Hepatocyte (in vitro differentiated cells): ENCODE measurements around the gene CLMP. TPM values are rescaled to one million over a fixed set of nuclear protein-coding genes. Genes with fewer than 3 reads are reported as not detected.

Source experiments
- DNase-seq: peaks from one replicate; pipeline ENCODE4 v3.0.0-alpha.2; 2016; ENCODE audit warnings: low spot score
- H2AFZ ChIP-seq: fragments of 200-600 bp; sonication (generic); 2 replicates; pipeline ENCODE4 v1.6.0; 2016; ENCODE audit warnings: antibody characterized with exemption, mild to moderate bottlenecking
- H3K27ac ChIP-seq: fragments of 200-600 bp; sonication (generic); 2 replicates; pipeline ENCODE4 v1.5.1; 2016; ENCODE audit warnings: mild to moderate bottlenecking
- H3K27me3 ChIP-seq: fragments of 200-600 bp; sonication (generic); 2 replicates; pipeline ENCODE4 v1.6.1; 2016
- H3K36me3 ChIP-seq: fragments of 200-600 bp; sonication (generic); replicated peaks from 2 replicates; pipeline ENCODE4 v1.5.1; 2016; ENCODE audit warnings: low read depth; ENCODE audit not compliant: insufficient read depth
- H3K4me1 ChIP-seq: fragments of 200-600 bp; sonication (generic); 2 replicates; pipeline ENCODE4 v1.5.1; 2016; ENCODE audit warnings: mild to moderate bottlenecking, moderate library complexity; ENCODE audit not compliant: insufficient read depth
- H3K4me2 ChIP-seq: fragments of 200-600 bp; sonication (generic); 2 replicates; pipeline ENCODE4 v1.6.0; 2016
- H3K4me3 ChIP-seq: fragments of 200-600 bp; sonication (generic); 2 replicates; pipeline ENCODE4 v1.5.1; 2016; ENCODE audit warnings: mild to moderate bottlenecking
- H3K79me2 ChIP-seq: fragments of 200-600 bp; sonication (generic); 2 replicates; pipeline ENCODE4 v1.6.0; 2017; ENCODE audit warnings: mild to moderate bottlenecking
- H3K9me2 ChIP-seq: fragments of 200-600 bp; sonication (generic); replicated peaks from 2 replicates; pipeline ENCODE4 v1.6.0; 2017; ENCODE audit warnings: mild to moderate bottlenecking; ENCODE audit not compliant: insufficient read depth
- H3K9me3 ChIP-seq: fragments of 200-600 bp; sonication (generic); 2 replicates; pipeline ENCODE4 v1.5.1; 2016; ENCODE audit warnings: low read depth, mild to moderate bottlenecking
- H4K20me1 ChIP-seq: fragments of 200-600 bp; sonication (generic); 2 replicates; pipeline ENCODE4 v1.6.0; 2016; ENCODE audit warnings: mild to moderate bottlenecking; ENCODE audit not compliant: insufficient read depth, poor library complexity, severe bottlenecking
- CTCF ChIP-seq: fragments of 200-600 bp; sonication (generic); IDR thresholded peaks from 2 replicates; pipeline ENCODE4 v1.5.1; 2016; ENCODE audit warnings: antibody characterized with exemption, mild to moderate bottlenecking; ENCODE audit not compliant: poor library complexity
- EZH2 ChIP-seq: fragments of 200-600 bp; sonication (generic); IDR thresholded peaks from 2 replicates; pipeline ENCODE4 v1.6.1; 2016; ENCODE audit warnings: antibody characterized with exemption, mild to moderate bottlenecking, borderline replicate concordance
- EZH2phosphoT487 ChIP-seq: fragments of 200-600 bp; sonication (generic); IDR thresholded peaks from one replicate; pipeline ENCODE4 v1.6.1; 2018; ENCODE audit warnings: antibody characterized with exemption, mild to moderate bottlenecking, low read depth, moderate library complexity; ENCODE audit not compliant: unreplicated experiment, severe bottlenecking
- WGBS: methylation state at CpG from one replicate; pipeline ENCODE4 v1.1.6; 2016; ENCODE audit warnings: low lambda C conversion rate; ENCODE audit errors: missing lambda C conversion rate; 5-methylcytosine and 5-hydroxymethylcytosine counted together
- polyA plus RNA-seq: library from polyadenylated mRNA; unstranded; fragments of >200 nt; fragmentation: Nextera tagmentation; extraction: Ambion mirVana; gene quantifications from 2 replicates; pipeline ENCODE4 v1.2.1, GENCODE V29; 2016
- total RNA-seq: library from RNA; depleted of rRNA; stranded (reverse); fragments of >200 nt; gene quantifications from 2 replicates; pipeline ENCODE4 v1.2.3, GENCODE V29; 2014

Gene CLMP
- total and polyA plus RNA-seq, 2 experiments from 2014 or later, result 23.3 to 59.4 TPM

GRCh38 chr11:123238297-123238696, 43.2 kb upstream of the CLMP start:
- Histone ChIP-seq H4K20me1 (no peaks in the 10 kb centered on the region), H3K79me2 (no peaks in the 10 kb centered on the region), H3K4me2 (no peak overlapping the region), H3K27ac (no peak overlapping the region), H3K9me2 (no peaks in the 10 kb centered on the region), H3K4me3 (no peak overlapping the region), H3K36me3 (no peaks in the 10 kb centered on the region), H2AFZ (no peak overlapping the region), H3K27me3 (no peaks in the 10 kb centered on the region), H3K9me3 (no peaks in the 10 kb centered on the region), H3K4me1 (peaks cover 9% of the 10 kb centered on the region)
- 89% methylated on average over 1 of the region's 1 CpG for WGBS
- TF ChIP-seq CTCF (peak; percentile 4), EZH2phosphoT487 (no peak), EZH2 (no peak)
- peak; percentile 41 for DNase-seq

GRCh38 chr11:123236879-123237278, 41.8 kb upstream of the CLMP start:
- TF ChIP-seq EZH2phosphoT487 (no peak), CTCF (no peak), EZH2 (no peak)
- WGBS, result 92% methylated on average over 3 of the region's 3 CpGs

GRCh38 chr11:123235656-123236261, 40.7 kb upstream of the CLMP start:
- Histone ChIP-seq H3K27me3 (no peaks in the 10 kb centered on the region), H2AFZ (no peak overlapping the region), H3K27ac (no peak overlapping the region)

More at GRCh38 chr11:123236879-123237278, 41.8 kb upstream of the CLMP start:
- H3K27me3 ChIP-seq, result no peaks in the 10 kb centered on the region
- no peaks in the 10 kb centered on the region for H3K9me2 ChIP-seq
- H2AFZ ChIP-seq, result no peak overlapping the region
- H3K4me1 ChIP-seq, result peaks cover 9% of the 10 kb centered on the region
- no peaks in the 10 kb centered on the region for H3K79me2 ChIP-seq
- no peak overlapping the region for H3K27ac ChIP-seq
- no peak for DNase-seq
- H3K36me3 ChIP-seq, result no peaks in the 10 kb centered on the region
- no peaks in the 10 kb centered on the region for H3K9me3 ChIP-seq
- no peaks in the 10 kb centered on the region for H4K20me1 ChIP-seq
- no peak overlapping the region for H3K4me3 ChIP-seq
- H3K4me2 ChIP-seq, result no peak overlapping the region

More at GRCh38 chr11:123235656-123236261, 40.7 kb upstream of the CLMP start:
- Histone ChIP-seq H4K20me1 (no peaks in the 10 kb centered on the region), H3K79me2 (no peaks in the 10 kb centered on the region), H3K36me3 (no peaks in the 10 kb centered on the region), H3K4me2 (no peak overlapping the region), H3K4me3 (no peak overlapping the region), H3K9me2 (no peaks in the 10 kb centered on the region), H3K4me1 (peaks cover 18% of the 10 kb centered on the region), H3K9me3 (no peaks in the 10 kb centered on the region)
- no peak for DNase-seq
- 81% methylated on average over 12 of the region's 12 CpGs for WGBS
- TF ChIP-seq EZH2phosphoT487 (no peak), EZH2 (no peak), CTCF (no peak)
